ENCODE results near the gene ADCY2. TPM values are rescaled to one million over a fixed set of nuclear protein-coding genes. Genes with fewer than 3 reads are reported as not detected.

Gene ADCY2
- total and polyA plus RNA-seq, 4 donors = 0.56 to 9.3 (median 6.7) TPM

- intact Hi-C loops (cut with DNase I) = no loop called here
- WGBS, 2 donors = 48 to 59% methylated on average over 4 of the region's 4 CpGs
These were observed 21.8 kb upstream of the ADCY2 start for GRCh38 chr5:7374186-7374585.

DNA sequence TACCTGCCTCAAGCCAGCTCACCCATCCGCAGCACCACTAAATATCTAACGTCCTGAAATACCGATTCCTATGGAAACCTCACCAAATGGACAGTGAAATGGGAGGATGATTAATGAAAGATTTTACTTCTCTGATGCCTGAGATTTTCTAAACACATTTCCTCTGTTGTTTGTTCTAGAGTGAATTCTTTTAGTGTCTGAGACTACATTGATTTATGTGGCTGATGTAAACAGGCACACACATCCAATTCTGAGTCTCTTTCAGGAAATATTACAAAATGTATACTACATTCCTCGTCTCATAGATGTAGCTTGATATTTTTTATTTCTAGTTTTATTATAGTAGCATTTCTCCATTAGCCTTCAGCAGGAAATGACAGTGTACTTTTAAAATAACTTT, 20.5 kb upstream of the ADCY2 start:
- ATAC-seq (ENCODE audit: low FRiP score) = no peak
- 67 to 75% methylated on average over 4 of the region's 4 CpGs for WGBS, 2 donors
- Histone ChIP-seq H3K27ac (ENCODE audit: low read depth in 1 of 2, low read length in 2 of 2) (no peak overlapping the region), H3K4me3 (ENCODE audit: low read length in 2 of 2) (no peak overlapping the region), H3K9me3 (ENCODE audit: control insufficient read depth, low read length) (no peaks in the 10 kb centered on the region), H3K36me3 (ENCODE audit: control insufficient read depth in 1 of 2, insufficient read depth in 2 of 2, low read length in 1 of 2) (no peaks in the 10 kb centered on the region), H3K27me3 (ENCODE audit: control insufficient read depth in 1 of 2, insufficient read depth in 2 of 2, low read length in 1 of 2) (no peaks in the 10 kb centered on the region), H3K4me1 (ENCODE audit: control insufficient read depth in 1 of 2, insufficient read depth in 2 of 2, low read length in 2 of 2) (no peaks in the 10 kb centered on the region)
- no peak for DNase-seq
- intact Hi-C loops (cut with DNase I) = no loop called here

More at GRCh38 chr5:7374186-7374585, 21.8 kb upstream of the ADCY2 start:
- no peaks in the 10 kb centered on the region for H3K9me3 ChIP-seq (ENCODE audit: control insufficient read depth, low read length)
- no peaks in the 10 kb centered on the region for H3K27me3 ChIP-seq (ENCODE audit: control insufficient read depth in 1 of 2, insufficient read depth in 2 of 2, low read length in 1 of 2)
- DNase-seq (no peak), ATAC-seq (ENCODE audit: low FRiP score) (no peak)
- H3K4me3 ChIP-seq (ENCODE audit: low read length in 2 of 2) = no peak overlapping the region
- H3K4me1 ChIP-seq (ENCODE audit: control insufficient read depth in 1 of 2, insufficient read depth in 2 of 2, low read length in 2 of 2) = no peaks in the 10 kb centered on the region
- no peak overlapping the region for H3K27ac ChIP-seq (ENCODE audit: low read depth in 1 of 2, low read length in 2 of 2)
- no peaks in the 10 kb centered on the region for H3K36me3 ChIP-seq (ENCODE audit: control insufficient read depth in 1 of 2, insufficient read depth in 2 of 2, low read length in 1 of 2)

DNA sequence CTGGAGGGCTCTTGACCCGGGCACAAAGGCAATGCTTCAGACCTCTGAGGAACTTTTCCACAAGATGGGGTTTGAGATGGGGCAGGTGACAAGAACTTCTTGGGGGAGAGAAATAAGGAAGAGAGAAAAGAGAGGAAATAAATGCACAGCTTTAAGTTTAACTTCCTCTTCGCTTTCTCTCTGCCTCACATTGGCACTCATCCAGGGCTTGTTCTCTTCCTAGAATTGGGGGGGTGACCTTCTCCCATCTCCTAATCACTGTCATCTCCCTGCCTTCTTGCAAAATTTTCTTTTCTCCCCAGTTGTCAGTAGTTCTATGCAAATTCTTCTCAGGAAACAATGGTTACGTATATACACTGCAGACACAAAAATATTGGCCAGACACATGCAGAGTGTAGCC, 19.1 kb upstream of the ADCY2 start:
- Histone ChIP-seq H3K36me3 (ENCODE audit: control insufficient read depth in 1 of 2, insufficient read depth in 2 of 2, low read length in 1 of 2) (no peaks in the 10 kb centered on the region), H3K27ac (ENCODE audit: low read depth in 1 of 2, low read length in 2 of 2) (no peak overlapping the region), H3K4me3 (ENCODE audit: low read length in 2 of 2) (no peak overlapping the region), H3K27me3 (ENCODE audit: control insufficient read depth in 1 of 2, insufficient read depth in 2 of 2, low read length in 1 of 2) (no peaks in the 10 kb centered on the region), H3K4me1 (ENCODE audit: control insufficient read depth in 1 of 2, insufficient read depth in 2 of 2, low read length in 2 of 2) (no peaks in the 10 kb centered on the region), H3K9me3 (ENCODE audit: control insufficient read depth, low read length) (no peaks in the 10 kb centered on the region)
- ATAC-seq (ENCODE audit: low FRiP score) = no peak
- no peak for DNase-seq
- WGBS, 2 donors = 63 to 65% methylated on average over 3 of the region's 3 CpGs
- intact Hi-C loops (cut with DNase I) = no loop called here

DNA sequence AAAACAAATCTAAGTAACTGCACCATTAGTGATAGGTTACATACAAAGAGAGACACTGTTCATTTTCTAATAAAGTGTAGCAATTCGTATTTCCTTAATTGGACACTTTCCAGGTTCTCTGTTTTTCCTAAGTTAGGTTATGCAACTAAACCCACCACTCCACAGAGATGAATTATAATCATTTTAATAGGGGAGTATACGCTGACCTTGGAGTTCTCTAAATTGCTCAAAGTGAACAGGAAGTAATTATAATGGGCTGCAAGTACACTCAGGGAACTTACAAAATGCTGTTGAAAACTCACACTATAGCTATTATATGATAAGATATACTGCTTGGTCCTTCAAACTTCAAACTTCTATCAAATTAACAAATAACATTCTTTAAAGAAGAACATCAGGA, 18.2 kb upstream of the ADCY2 start:
- Histone ChIP-seq H3K9me3 (ENCODE audit: control insufficient read depth, low read length) (no peaks in the 10 kb centered on the region), H3K27me3 (ENCODE audit: control insufficient read depth in 1 of 2, insufficient read depth in 2 of 2, low read length in 1 of 2) (no peaks in the 10 kb centered on the region), H3K27ac (ENCODE audit: low read depth in 1 of 2, low read length in 2 of 2) (no peak overlapping the region), H3K4me1 (ENCODE audit: control insufficient read depth in 1 of 2, insufficient read depth in 2 of 2, low read length in 2 of 2) (no peaks in the 10 kb centered on the region), H3K36me3 (ENCODE audit: control insufficient read depth in 1 of 2, insufficient read depth in 2 of 2, low read length in 1 of 2) (no peaks in the 10 kb centered on the region), H3K4me3 (ENCODE audit: low read length in 2 of 2) (no peak overlapping the region)
- 30 to 36% methylated on average over 2 of the region's 2 CpGs for WGBS, 2 donors
- DNase-seq = no peak
- intact Hi-C loops (cut with DNase I) = no loop called here
- ATAC-seq (ENCODE audit: low FRiP score) = no peak

DNA sequence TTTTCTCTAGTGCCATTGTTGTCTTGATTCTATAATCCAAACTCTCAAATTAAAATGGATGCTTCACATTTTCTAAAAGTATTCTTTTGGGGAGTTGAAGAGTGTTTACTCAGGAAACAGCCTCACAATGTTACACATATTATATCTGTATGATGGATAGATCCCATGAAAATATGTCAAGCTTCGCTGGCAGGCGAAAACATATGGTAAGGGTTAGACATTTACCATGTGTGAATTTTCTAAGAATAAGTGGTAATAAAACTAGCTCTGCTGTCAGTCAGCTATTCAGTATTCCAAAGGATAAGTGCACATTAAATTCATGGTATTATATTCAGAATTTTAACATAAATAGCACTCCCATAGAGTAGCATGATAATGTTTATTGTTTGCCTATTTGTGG, 13.3 kb upstream of the ADCY2 start:
- Histone ChIP-seq H3K9me3 (ENCODE audit: control insufficient read depth, low read length) (no peaks in the 10 kb centered on the region), H3K4me1 (ENCODE audit: control insufficient read depth in 1 of 2, insufficient read depth in 2 of 2, low read length in 2 of 2) (no peaks in the 10 kb centered on the region), H3K36me3 (ENCODE audit: control insufficient read depth in 1 of 2, insufficient read depth in 2 of 2, low read length in 1 of 2) (no peaks in the 10 kb centered on the region), H3K4me3 (ENCODE audit: low read length in 2 of 2) (no peak overlapping the region), H3K27me3 (ENCODE audit: control insufficient read depth in 1 of 2, insufficient read depth in 2 of 2, low read length in 1 of 2) (no peaks in the 10 kb centered on the region), H3K27ac (ENCODE audit: low read depth in 1 of 2, low read length in 2 of 2) (no peak overlapping the region)
- 3 to 11% methylated on average over 2 of the region's 2 CpGs for whole genome bisulfite sequencing, 2 donors
- DNase-seq = no peak
- no peak for ATAC-seq (ENCODE audit: low FRiP score)
- intact Hi-C loops (cut with DNase I) = no loop called here

GRCh38 chr5:7385681-7386080, 10.3 kb upstream of the ADCY2 start:
- Histone ChIP-seq H3K4me1 (ENCODE audit: control insufficient read depth in 1 of 2, insufficient read depth in 2 of 2, low read length in 2 of 2) (no peaks in the 10 kb centered on the region), H3K27ac (ENCODE audit: low read depth in 1 of 2, low read length in 2 of 2) (no peak overlapping the region), H3K27me3 (ENCODE audit: control insufficient read depth in 1 of 2, insufficient read depth in 2 of 2, low read length in 1 of 2) (no peaks in the 10 kb centered on the region), H3K36me3 (ENCODE audit: control insufficient read depth in 1 of 2, insufficient read depth in 2 of 2, low read length in 1 of 2) (no peaks in the 10 kb centered on the region), H3K4me3 (ENCODE audit: low read length in 2 of 2) (no peak overlapping the region), H3K9me3 (ENCODE audit: control insufficient read depth, low read length) (no peaks in the 10 kb centered on the region)
- intact Hi-C loops (cut with DNase I) = no loop called here
- 86 to 89% methylated on average over 6 of the region's 6 CpGs for WGBS, 2 donors
- DNase-seq (no peak), ATAC-seq (ENCODE audit: low FRiP score) (no peak)

- no peaks in the 10 kb centered on the region for H3K9me3 ChIP-seq (ENCODE audit: control insufficient read depth, low read length)
- H3K4me3 ChIP-seq (ENCODE audit: low read length in 2 of 2) = no peak overlapping the region
- intact Hi-C loops (cut with DNase I) = no loop called here
- no peak for ATAC-seq (ENCODE audit: low FRiP score)
- DNase-seq = no peak
- H3K36me3 ChIP-seq (ENCODE audit: control insufficient read depth in 1 of 2, insufficient read depth in 2 of 2, low read length in 1 of 2) = no peaks in the 10 kb centered on the region
- no peaks in the 10 kb centered on the region for H3K4me1 ChIP-seq (ENCODE audit: control insufficient read depth in 1 of 2, insufficient read depth in 2 of 2, low read length in 2 of 2)
- H3K27ac ChIP-seq (ENCODE audit: low read depth in 1 of 2, low read length in 2 of 2) = no peak overlapping the region
- H3K27me3 ChIP-seq (ENCODE audit: control insufficient read depth in 1 of 2, insufficient read depth in 2 of 2, low read length in 1 of 2) = no peaks in the 10 kb centered on the region
- WGBS, 2 donors = 81% methylated on average over 3 of the region's 3 CpGs
These were observed 7.4 kb upstream of the ADCY2 start for GRCh38 chr5:7388553-7388952.

DNA sequence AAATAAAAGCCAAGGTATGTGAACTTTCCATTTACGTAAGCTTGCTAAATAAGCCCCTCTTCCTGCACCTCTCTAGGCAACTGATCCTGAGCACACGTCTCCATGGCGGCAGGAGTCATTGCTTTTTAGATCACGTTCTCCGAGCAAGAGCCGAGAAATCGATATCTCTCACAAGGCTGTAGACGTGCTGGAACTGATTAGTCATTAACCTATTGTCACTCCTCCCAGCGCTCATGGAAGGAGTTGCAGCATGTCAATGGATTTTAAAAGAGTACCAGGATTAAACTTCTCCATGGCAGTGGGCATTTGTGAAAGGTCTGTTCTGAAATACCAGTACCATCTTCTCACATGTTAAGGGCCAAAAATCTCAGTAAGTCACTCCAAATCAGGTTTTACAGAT, 4.7 kb upstream of the ADCY2 start:
- DNase-seq (no peak), ATAC-seq (ENCODE audit: low FRiP score) (no peak)
- H3K27ac ChIP-seq (ENCODE audit: low read depth in 1 of 2, low read length in 2 of 2) = no peak overlapping the region
- intact Hi-C loops (cut with DNase I) = loop anchor here (5.0 kb wide), 3 partner anchors 366 to 624 kb away; no protein-coding TSS in a partner anchor
- no peak overlapping the region for H3K4me3 ChIP-seq (ENCODE audit: low read length in 2 of 2)
- no peaks in the 10 kb centered on the region for H3K9me3 ChIP-seq (ENCODE audit: control insufficient read depth, low read length)
- H3K27me3 ChIP-seq (ENCODE audit: control insufficient read depth in 1 of 2, insufficient read depth in 2 of 2, low read length in 1 of 2) = no peaks in the 10 kb centered on the region
- WGBS, 2 donors = 74 to 78% methylated on average over 9 of the region's 9 CpGs
- H3K4me1 ChIP-seq (ENCODE audit: control insufficient read depth in 1 of 2, insufficient read depth in 2 of 2, low read length in 2 of 2) = no peaks in the 10 kb centered on the region
- H3K36me3 ChIP-seq (ENCODE audit: control insufficient read depth in 1 of 2, insufficient read depth in 2 of 2, low read length in 1 of 2) = no peaks in the 10 kb centered on the region

DNA sequence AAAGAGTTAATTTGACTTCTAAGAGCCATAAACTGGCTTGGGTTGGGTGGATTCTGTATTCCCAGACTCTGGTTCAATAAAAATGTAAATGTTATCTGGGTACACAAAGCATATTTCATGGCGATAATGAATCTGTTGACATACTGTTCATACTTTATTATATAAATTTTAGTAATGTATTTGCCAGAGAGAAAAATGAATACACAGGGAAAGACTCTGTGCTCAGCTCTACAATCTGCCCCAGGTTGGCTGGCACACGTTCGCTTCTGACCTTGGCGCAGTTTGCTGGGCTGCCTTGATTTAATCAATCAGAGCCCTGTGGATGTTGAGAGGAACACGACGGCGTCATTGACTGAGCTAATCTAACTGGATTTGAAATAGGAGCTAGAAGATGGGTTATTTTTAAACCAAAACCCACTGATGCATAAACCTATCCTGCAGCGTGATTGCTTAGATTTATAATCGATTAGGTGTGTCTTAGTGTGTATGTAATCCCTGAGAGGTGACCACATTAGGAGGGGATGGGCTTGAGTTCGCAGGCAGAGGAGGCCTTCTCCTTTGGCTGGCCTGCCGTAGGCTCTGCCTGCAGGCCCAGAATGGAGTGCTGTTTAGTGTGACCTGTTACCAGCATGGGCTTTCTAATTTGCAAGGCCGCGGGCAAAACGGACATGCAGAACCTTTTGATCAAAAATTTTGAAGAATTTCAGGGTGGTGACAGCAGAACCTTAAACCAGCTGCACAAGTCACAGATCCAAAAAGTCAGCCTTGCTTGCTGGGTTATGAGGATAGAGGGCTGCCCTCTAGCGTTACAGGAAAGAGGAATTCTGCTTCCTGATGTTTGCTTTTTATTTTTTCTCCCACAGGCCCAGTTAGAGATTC, 3.9 kb upstream of the ADCY2 start:
- no peak for DNase-seq
- Histone ChIP-seq H3K4me3 (ENCODE audit: low read length in 2 of 2) (no peak overlapping the region), H3K27me3 (ENCODE audit: control insufficient read depth in 1 of 2, insufficient read depth in 2 of 2, low read length in 1 of 2) (no peaks in the 10 kb centered on the region), H3K9me3 (ENCODE audit: control insufficient read depth, low read length) (no peaks in the 10 kb centered on the region), H3K27ac (ENCODE audit: low read depth in 1 of 2, low read length in 2 of 2) (no peak overlapping the region), H3K36me3 (ENCODE audit: control insufficient read depth in 1 of 2, insufficient read depth in 2 of 2, low read length in 1 of 2) (no peaks in the 10 kb centered on the region), H3K4me1 (ENCODE audit: control insufficient read depth in 1 of 2, insufficient read depth in 2 of 2, low read length in 2 of 2) (no peaks in the 10 kb centered on the region)
- 43 to 53% methylated on average over 15 of the region's 15 CpGs for WGBS, 2 donors
- ATAC-seq (ENCODE audit: low FRiP score) = no peak
- intact Hi-C loops (cut with DNase I) = loop anchor here (5.0 kb wide), 3 partner anchors 365 to 625 kb away; no protein-coding TSS in a partner anchor

Data from aorta (tissue), 5 donors.